Choroid plexus epithelial cell (primary cell): Measurements from ENCODE around the gene KIF6.

Experiments used
- DNase-seq: peaks from one replicate; pipeline ENCODE4 v3.0.0-alpha.2; 2010; ENCODE audit warnings: low read depth
- H3K4me3 ChIP-seq: 2 replicates; pipeline ENCODE4 v1.5.1; 2011; ENCODE audit warnings: low read depth, mild to moderate bottlenecking, control low read depth, low read length, moderate library complexity
- CTCF ChIP-seq: conservative IDR thresholded peaks from 2 replicates; pipeline ENCODE4 v1.5.1; 2011; ENCODE audit warnings: low read depth, mild to moderate bottlenecking, control low read depth, inconsistent platforms, low read length, moderate library complexity

KIF6 gene

GRCh38 chr6:39714802-39715201, 10.4 kb downstream of the KIF6 start:
- no peak for TF ChIP-seq CTCF
- H3K4me3 ChIP-seq = no peak overlapping the region
- DNase-seq = no peak

GRCh38 chr6:39707962-39708683, 17.1 kb downstream of the KIF6 start:
- no peak for DNase-seq
- TF ChIP-seq CTCF = no peak
- H3K4me3 ChIP-seq = no peak overlapping the region

GRCh38 chr6:39706819-39707335, 18.3 kb downstream of the KIF6 start:
- H3K4me3 ChIP-seq = no peak overlapping the region
- TF ChIP-seq CTCF = no peak
- DNase-seq = no peak

- no peak overlapping the region for H3K4me3 ChIP-seq
- TF ChIP-seq CTCF = no peak
- DNase-seq = no peak
These were observed 22.9 kb downstream of the KIF6 start for GRCh38 chr6:39702265-39702664.

GRCh38 chr6:39700362-39700761, 24.8 kb downstream of the KIF6 start:
- H3K4me3 ChIP-seq = no peak overlapping the region
- DNase-seq = no peak
- no peak for TF ChIP-seq CTCF

GRCh38 chr6:39698789-39699188, 26.4 kb downstream of the KIF6 start:
- no peak overlapping the region for H3K4me3 ChIP-seq
- DNase-seq = no peak
- no peak for TF ChIP-seq CTCF
